Measurements from ENCODE around the gene IL4R. TPM values are rescaled to one million over a fixed set of nuclear protein-coding genes. Genes with fewer than 3 reads are reported as not detected.

Gene IL4R
- total RNA-seq, 1 donor from 2014 or later: 9.6 TPM

DNA sequence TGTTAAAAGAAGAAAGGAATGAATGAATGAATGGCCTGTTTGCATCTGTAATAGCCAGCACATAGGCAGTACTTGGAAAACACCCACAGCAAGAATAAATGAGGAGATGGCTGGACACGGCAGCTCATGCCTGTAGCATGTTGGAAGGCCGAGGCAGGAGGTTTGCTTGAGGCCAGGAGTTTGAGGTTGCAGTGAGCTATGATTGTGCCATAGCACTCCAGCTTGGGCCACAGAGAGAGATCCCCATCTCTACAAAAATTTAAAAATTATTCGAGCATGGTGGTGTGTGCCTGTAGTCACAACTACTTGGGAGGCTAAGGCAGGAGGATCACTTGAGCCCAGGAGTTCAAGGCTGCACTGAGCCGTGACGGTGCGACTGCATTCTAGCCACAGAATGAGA, 12.5 kb downstream of the IL4R start:
- H4K20me1 ChIP-seq (ENCODE audit: low read depth): peaks cover 17% of the 10 kb centered on the region
- H3K27me3 ChIP-seq: peaks cover 4% of the 10 kb centered on the region
- peaks cover 11% of the 10 kb centered on the region for H3F3A ChIP-seq (ENCODE audit: low read depth)
- H3K27ac ChIP-seq: no peak overlapping the region
- no peaks in the 10 kb centered on the region for H3K36me3 ChIP-seq
- no peak overlapping the region for H3K4me3 Mint-ChIP-seq
- TF ChIP-seq EZH2 (IDR thresholded peaks at IDR 0.05): no peak
- no peak for TF ChIP-seq EZH2phosphoT487 (IDR thresholded peaks at IDR 0.05)
- TF ChIP-seq CTCF (IDR thresholded peaks at IDR 0.05): no peak
- H3K4me2 ChIP-seq: no peak overlapping the region
- H3K4me1 Mint-ChIP-seq: peaks cover 29% of the 10 kb centered on the region
- no peak overlapping the region for H3K9ac ChIP-seq
- H3K27ac Mint-ChIP-seq: no peak overlapping the region
- no peak for DNase-seq (ENCODE audit: low spot score)
- H3K4me1 ChIP-seq: peaks cover 18% of the 10 kb centered on the region
- H3K9me3 Mint-ChIP-seq: peaks cover 4% of the 10 kb centered on the region
- no peaks in the 10 kb centered on the region for H3K36me3 Mint-ChIP-seq
- peaks cover 15% of the 10 kb centered on the region for H3K27me3 Mint-ChIP-seq (ENCODE audit: insufficient read depth, low read depth)
- H3K79me2 ChIP-seq (ENCODE audit: low read depth): no peaks in the 10 kb centered on the region
- H2AFZ ChIP-seq (replicated peaks): no peak overlapping the region
- H3K9me3 ChIP-seq (ENCODE audit: low read depth): no peaks in the 10 kb centered on the region
- no peak overlapping the region for H3K4me3 ChIP-seq

- peak overlapping the region; percentile 35 for H3K4me3 Mint-ChIP-seq
- peak overlapping the region; percentile 45 for H3K4me2 ChIP-seq
- no peak overlapping the region for H3K27ac Mint-ChIP-seq
These were observed 13.2 kb downstream of the IL4R start for GRCh38 chr16:27326738-27327585.

GRCh38 chr16:27327586-27327915, 13.8 kb downstream of the IL4R start:
- Histone ChIP-seq H3K9ac (no peak overlapping the region), H3K9me3 (ENCODE audit: low read depth) (no peaks in the 10 kb centered on the region), H3K27me3 (peaks cover 4% of the 10 kb centered on the region), H4K20me1 (ENCODE audit: low read depth) (peaks cover 17% of the 10 kb centered on the region), H3F3A (ENCODE audit: low read depth) (peaks cover 11% of the 10 kb centered on the region), H3K27ac (no peak overlapping the region), H3K4me2 (peak overlapping the region; percentile 45), H3K4me3 (no peak overlapping the region), H2AFZ (replicated peaks) (no peak overlapping the region), H3K4me1 (peaks cover 18% of the 10 kb centered on the region), H3K36me3 (no peaks in the 10 kb centered on the region), H3K79me2 (ENCODE audit: low read depth) (no peaks in the 10 kb centered on the region)
- Mint-ChIP-seq H3K9me3 (peaks cover 4% of the 10 kb centered on the region), H3K27ac (no peak overlapping the region), H3K27me3 (ENCODE audit: insufficient read depth, low read depth) (peaks cover 15% of the 10 kb centered on the region), H3K4me1 (peaks cover 29% of the 10 kb centered on the region), H3K36me3 (no peaks in the 10 kb centered on the region), H3K4me3 (peak overlapping the region; percentile 35)
- no peak for DNase-seq (ENCODE audit: low spot score)
- TF ChIP-seq EZH2 (IDR thresholded peaks at IDR 0.05) (no peak), EZH2phosphoT487 (IDR thresholded peaks at IDR 0.05) (no peak), CTCF (IDR thresholded peaks at IDR 0.05) (no peak)

More at GRCh38 chr16:27326738-27327585, 13.2 kb downstream of the IL4R start:
- H2AFZ ChIP-seq (replicated peaks): no peak overlapping the region
- H3K9me3 ChIP-seq (ENCODE audit: low read depth): no peaks in the 10 kb centered on the region
- peaks cover 29% of the 10 kb centered on the region for H3K4me1 Mint-ChIP-seq
- no peaks in the 10 kb centered on the region for H3K79me2 ChIP-seq (ENCODE audit: low read depth)
- H3K36me3 ChIP-seq: no peaks in the 10 kb centered on the region
- H3K27me3 ChIP-seq: peaks cover 4% of the 10 kb centered on the region
- H3K27me3 Mint-ChIP-seq (ENCODE audit: insufficient read depth, low read depth): peaks cover 15% of the 10 kb centered on the region
- TF ChIP-seq EZH2 (IDR thresholded peaks at IDR 0.05) (no peak), CTCF (IDR thresholded peaks at IDR 0.05) (no peak), EZH2phosphoT487 (IDR thresholded peaks at IDR 0.05) (no peak)
- H3F3A ChIP-seq (ENCODE audit: low read depth): peaks cover 11% of the 10 kb centered on the region
- H4K20me1 ChIP-seq (ENCODE audit: low read depth): peaks cover 17% of the 10 kb centered on the region
- peak; percentile 71 for DNase-seq (ENCODE audit: low spot score)
- no peak overlapping the region for H3K9ac ChIP-seq
- H3K27ac ChIP-seq: no peak overlapping the region
- peaks cover 4% of the 10 kb centered on the region for H3K9me3 Mint-ChIP-seq
- peaks cover 18% of the 10 kb centered on the region for H3K4me1 ChIP-seq
- no peak overlapping the region for H3K4me3 ChIP-seq
- H3K36me3 Mint-ChIP-seq: no peaks in the 10 kb centered on the region
